Lung (tissue), 12 donors: ENCODE data around the gene MACROD1. TPM values are rescaled to one million over a fixed set of nuclear protein-coding genes. Genes with fewer than 3 reads are reported as not detected.

Source experiments
- ATAC-seq: fragments of 200-7000 bp; cut with Tn5 transposase; one replicate; pipeline ENCODE4 v1.9.1; 2020; ENCODE audit warnings: moderate number of reproducible peaks; ENCODE audit not compliant: insufficient read depth, low FRiP score
- DNase-seq, 3 donors: peaks; one replicate each; pipeline ENCODE4 v3.0.0-alpha.2; 2013 to 2017
- H3K27ac ChIP-seq, 2 donors: one replicate each; pipeline ENCODE4 v1.5.1; 2013; ENCODE audit warnings: mild to moderate bottlenecking in 2 of 2, moderate library complexity in 2 of 2, control low read depth in 1 of 2, inconsistent platforms in 1 of 2, low read depth in 1 of 2, low read length in 1 of 2
- H3K27me3 ChIP-seq, 3 donors: one replicate each; pipeline ENCODE4 v1.5.1; 2013; ENCODE audit warnings: low read length in 2 of 3; ENCODE audit not compliant: control insufficient read depth in 3 of 3, insufficient read depth in 3 of 3
- H3K36me3 ChIP-seq, 4 donors: one replicate each; pipeline ENCODE4 v1.5.1; 2013; ENCODE audit warnings: low read length in 4 of 4, mild to moderate bottlenecking in 1 of 4, moderate library complexity in 1 of 4; ENCODE audit not compliant: control insufficient read depth in 4 of 4, insufficient read depth in 4 of 4
- H3K4me1 ChIP-seq, 5 donors: one replicate each; pipeline ENCODE4 v1.5.1; 2013; ENCODE audit warnings: low read length in 5 of 5, mild to moderate bottlenecking in 2 of 5, moderate library complexity in 1 of 5; ENCODE audit not compliant: control insufficient read depth in 5 of 5, insufficient read depth in 5 of 5
- H3K4me3 ChIP-seq: one replicate; pipeline ENCODE4 v1.5.1; 2013; ENCODE audit warnings: mild to moderate bottlenecking, control low read depth, moderate library complexity
- H3K9ac ChIP-seq, 2 donors: one replicate each; pipeline ENCODE4 v1.5.1; 2013; ENCODE audit warnings: low read length in 2 of 2, control low read depth in 1 of 2; ENCODE audit not compliant: insufficient read depth in 1 of 2
- H3K9me3 ChIP-seq, 4 donors: one replicate each; pipeline ENCODE4 v1.5.1; 2013; ENCODE audit warnings: low read length in 3 of 4, mild to moderate bottlenecking in 1 of 4, moderate library complexity in 1 of 4; ENCODE audit not compliant: control insufficient read depth in 4 of 4, insufficient read depth in 3 of 4
- WGBS, 2 donors: extraction: QIAGEN DNeasy Blood & Tissue Kit; methylation state at CpG; one replicate each; pipeline ENCODE4 v1.1.7; 2013; 5-methylcytosine and 5-hydroxymethylcytosine counted together
- polyA plus RNA-seq, 2 donors: library from polyadenylated mRNA; stranded (reverse); fragments of 200-250 nt; gene quantifications; one replicate each; pipeline ENCODE4 v1.2.1, GENCODE V29; 2013
- total RNA-seq, 2 donors: library from RNA; depleted of rRNA in 1 of 2; stranded (reverse); fragments of >200 nt in 1 of 2; gene quantifications; one replicate each; pipeline ENCODE4 v1.2.1, GENCODE V29; 2014 to 2021
- TF ChIP-seq, protein P1 (sequence below): IDR thresholded peaks from 2 replicates; pipeline ENCODE4 v1.5.1; 2012; ENCODE audit warnings: mild to moderate bottlenecking; ENCODE audit errors: control extremely low read depth, extremely low read depth
- donor health status: control.
- donor health status: control.
- donor health status: Bipolar disorder and iron deficiency.
- donor health status: healthy.
- donor health status: DM: yes; HTN: yes; CAD: no.

MACROD1 gene
- total and polyA plus RNA-seq, 4 donors = 9.9 to 70.0 (median 19.0) TPM

DNA sequence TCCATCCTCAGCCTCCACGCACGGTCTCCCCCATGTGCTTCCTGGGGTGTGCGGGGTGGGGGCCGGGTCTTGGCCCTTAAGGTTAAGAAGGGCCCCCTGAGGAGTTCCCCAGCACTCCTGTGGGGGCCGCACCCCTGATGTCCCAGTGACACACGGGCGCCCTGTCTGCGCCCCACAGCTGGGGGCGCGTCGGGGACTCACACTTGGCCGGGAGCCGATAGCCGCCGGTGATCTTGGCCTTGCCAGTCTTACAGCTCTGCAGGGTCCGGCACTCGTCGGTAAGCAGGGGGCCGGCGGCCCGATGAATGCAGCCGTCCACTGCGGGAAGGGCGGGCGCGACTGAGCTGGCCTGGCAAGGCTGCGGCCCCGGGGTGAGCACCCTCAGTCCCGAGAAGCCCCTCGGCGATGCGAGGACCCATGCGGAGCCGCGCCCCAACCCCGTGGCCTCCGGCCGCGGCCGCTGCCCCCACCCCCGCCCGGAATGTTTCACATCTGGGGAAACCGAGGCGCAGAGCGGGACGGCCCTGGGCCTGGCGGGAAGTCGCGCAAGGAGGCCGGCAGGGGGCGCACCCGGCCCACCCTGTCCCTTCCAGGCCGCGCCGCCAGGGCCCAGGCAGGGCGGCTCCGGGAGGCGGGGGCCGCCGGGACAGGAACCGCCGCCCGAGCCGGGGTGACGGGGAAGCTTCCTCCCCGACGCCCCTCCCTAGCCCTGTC, 165.7 kb downstream of the MACROD1 start:
- H3K4me1 ChIP-seq = peaks cover 4 to 39% (median 16%) of the 10 kb centered on the region in 5 donors
- H3K9me3 ChIP-seq = peaks cover 0 to 3% (median 0%) of the 10 kb centered on the region in 4 donors
- H3K4me3 ChIP-seq = no peak overlapping the region
- no peaks in the 10 kb centered on the region for H3K27me3 ChIP-seq
- H3K27ac ChIP-seq = no peak overlapping the region
- 2 to 9% methylated on average over 51 to 67 of the region's 67 CpGs for WGBS, 2 donors
- DNase-seq (peak; percentile 76 to 87 (median 79)), ATAC-seq (peak; percentile 85)
- H3K9ac ChIP-seq = no peak overlapping the region
- H3K36me3 ChIP-seq = peaks cover 1 to 34% (median 14%) of the 10 kb centered on the region in 4 donors
- TF ChIP-seq, protein P1, sequence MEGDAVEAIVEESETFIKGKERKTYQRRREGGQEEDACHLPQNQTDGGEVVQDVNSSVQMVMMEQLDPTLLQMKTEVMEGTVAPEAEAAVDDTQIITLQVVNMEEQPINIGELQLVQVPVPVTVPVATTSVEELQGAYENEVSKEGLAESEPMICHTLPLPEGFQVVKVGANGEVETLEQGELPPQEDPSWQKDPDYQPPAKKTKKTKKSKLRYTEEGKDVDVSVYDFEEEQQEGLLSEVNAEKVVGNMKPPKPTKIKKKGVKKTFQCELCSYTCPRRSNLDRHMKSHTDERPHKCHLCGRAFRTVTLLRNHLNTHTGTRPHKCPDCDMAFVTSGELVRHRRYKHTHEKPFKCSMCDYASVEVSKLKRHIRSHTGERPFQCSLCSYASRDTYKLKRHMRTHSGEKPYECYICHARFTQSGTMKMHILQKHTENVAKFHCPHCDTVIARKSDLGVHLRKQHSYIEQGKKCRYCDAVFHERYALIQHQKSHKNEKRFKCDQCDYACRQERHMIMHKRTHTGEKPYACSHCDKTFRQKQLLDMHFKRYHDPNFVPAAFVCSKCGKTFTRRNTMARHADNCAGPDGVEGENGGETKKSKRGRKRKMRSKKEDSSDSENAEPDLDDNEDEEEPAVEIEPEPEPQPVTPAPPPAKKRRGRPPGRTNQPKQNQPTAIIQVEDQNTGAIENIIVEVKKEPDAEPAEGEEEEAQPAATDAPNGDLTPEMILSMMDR = peak; percentile 81

DNA sequence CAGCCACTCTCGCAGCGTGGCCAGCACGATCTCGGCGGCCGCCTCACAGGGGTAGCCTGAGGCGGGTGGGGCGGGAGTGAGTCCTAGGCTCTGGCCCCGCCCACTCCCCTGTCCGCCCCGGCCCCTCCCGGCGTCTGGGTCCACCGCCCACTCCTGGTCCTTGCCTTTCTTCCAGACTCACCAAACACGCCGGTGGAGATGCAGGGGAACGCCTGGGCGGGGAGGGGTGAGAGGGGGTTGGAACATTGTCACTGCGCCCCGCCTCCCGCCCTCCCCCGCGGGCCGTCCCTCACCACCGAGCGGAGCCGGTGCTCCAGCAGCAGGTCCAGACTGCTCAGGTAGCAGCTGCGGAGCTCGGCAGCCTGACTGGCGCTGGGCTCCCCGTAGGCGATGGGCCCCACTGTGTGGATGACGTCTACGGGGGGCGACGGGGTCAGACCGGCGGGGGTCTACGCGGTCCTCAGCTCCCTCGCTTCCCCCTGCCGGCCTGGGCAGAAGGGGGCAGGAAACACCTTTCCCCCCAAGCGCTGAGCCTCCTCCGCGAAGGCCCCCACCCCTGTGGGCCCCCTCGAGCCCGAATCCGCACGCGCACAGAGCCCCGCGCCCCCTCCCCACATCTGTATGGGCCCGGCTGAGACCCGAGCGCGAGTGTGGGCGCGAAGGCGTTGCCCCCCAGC, 166.4 kb downstream of the MACROD1 start:
- TF ChIP-seq, protein P1 = no peak
- DNase-seq = peak; percentile 54 to 77 (median 71)
- Histone ChIP-seq H3K36me3 (peaks cover 6 to 34% (median 16%) of the 10 kb centered on the region in 4 donors), H3K27ac (no peak overlapping the region), H3K27me3 (no peaks in the 10 kb centered on the region), H3K4me3 (no peak overlapping the region), H3K9ac (no peak overlapping the region), H3K9me3 (peaks cover 0 to 3% (median 0%) of the 10 kb centered on the region in 4 donors), H3K4me1 (peaks cover 4 to 39% (median 16%) of the 10 kb centered on the region in 5 donors)
- 8 to 29% methylated on average over 27 to 59 of the region's 59 CpGs for WGBS, 2 donors
- peak; percentile 15 for ATAC-seq

DNA sequence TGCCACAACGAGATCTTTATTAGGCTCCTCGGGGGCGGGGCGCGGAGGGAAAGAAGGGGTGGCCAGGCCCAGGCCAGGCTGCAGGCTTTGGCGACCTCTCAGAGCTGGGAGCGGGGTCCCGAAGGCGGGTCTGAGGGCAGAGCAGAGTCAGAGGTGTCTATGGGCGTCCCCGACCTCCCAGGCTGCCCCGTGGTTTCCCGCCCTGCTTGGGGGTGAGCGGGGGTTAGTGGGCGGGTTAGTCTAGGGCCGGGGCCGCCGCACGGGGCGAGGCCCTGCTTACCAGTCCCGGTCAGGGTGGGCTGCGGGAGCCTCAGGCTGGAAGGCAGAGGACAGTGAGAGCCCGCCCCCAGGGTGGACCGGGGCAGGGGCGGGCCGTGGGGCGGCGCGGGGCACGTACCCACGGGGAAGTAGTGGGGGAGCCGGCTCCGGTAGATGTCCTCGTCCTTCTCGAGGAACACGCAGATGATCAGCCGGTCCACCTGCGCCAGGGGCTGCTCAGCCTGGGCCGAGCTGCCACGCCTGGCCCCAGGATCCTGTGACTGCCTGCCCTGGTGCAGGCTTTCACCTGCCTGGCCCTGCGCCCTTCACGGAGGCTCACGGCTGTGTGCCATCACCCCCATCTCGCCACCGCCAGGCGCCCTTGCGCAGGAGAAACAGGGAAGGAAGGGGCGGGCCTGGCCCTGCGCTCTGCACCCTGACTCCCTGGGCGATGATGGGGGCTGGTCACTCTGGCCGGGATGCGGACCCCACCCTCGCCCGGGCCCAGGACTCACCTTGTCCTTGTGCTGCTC, 167.2 kb downstream of the MACROD1 start:
- peak in 1 of 3 donors; percentile 16 for DNase-seq
- H3K4me1 ChIP-seq = peaks cover 4 to 34% (median 16%) of the 10 kb centered on the region in 5 donors
- WGBS, 2 donors = 59 to 74% methylated on average over 39 to 54 of the region's 54 CpGs
- no peak for ATAC-seq
- H3K4me3 ChIP-seq = no peak overlapping the region
- H3K27me3 ChIP-seq = no peaks in the 10 kb centered on the region
- H3K36me3 ChIP-seq = peaks cover 6 to 35% (median 16%) of the 10 kb centered on the region in 4 donors
- TF ChIP-seq, protein P1 = no peak
- H3K27ac ChIP-seq = no peak overlapping the region
- H3K9me3 ChIP-seq = peaks cover 0 to 3% (median 0%) of the 10 kb centered on the region in 4 donors
- no peak overlapping the region for H3K9ac ChIP-seq
